Measurements from ENCODE around the gene ST6GALNAC3.

GRCh38 chr1:76161451-76161850 lies 86.9 kb downstream of the ST6GALNAC3 start:
- no peak for TF ChIP-seq CTCF (conservative IDR thresholded peaks at IDR 0.05; ENCODE audit: low read length)
- TF ChIP-seq EZH2phosphoT487 (IDR thresholded peaks at IDR 0.05; ENCODE audit: borderline replicate concordance, low read depth, low read length) = no peak

Measured in OCI-LY7 (cell line).